Measurements from ENCODE around the gene EIF4E3.
A peak's percentile ranks its signal among the peaks of the same experiment; 100 is the strongest.

Gene EIF4E3

GRCh38 chr3:71725271-71725991 lies at the start of gene EIF4E3:
Gene EIF4E3, minus strand, starts transcription at chr3:71725402. Its CDS starts 35 bp downstream, at chr3:71725367.
- Mint-ChIP-seq H3K4me3 (peak within 1 kb of the TSS; percentile 74), H3K4me1 (peaks cover 33% of the 10 kb centered on the region), H3K9me3 (no peaks in the 10 kb centered on the region), H3K27ac (no peak within 1 kb of the TSS), H3K36me3 (no peaks in the 10 kb centered on the region), H3K27me3 (peaks cover 47% of the 10 kb centered on the region)
- peak; percentile 73 for ATAC-seq

DNA sequence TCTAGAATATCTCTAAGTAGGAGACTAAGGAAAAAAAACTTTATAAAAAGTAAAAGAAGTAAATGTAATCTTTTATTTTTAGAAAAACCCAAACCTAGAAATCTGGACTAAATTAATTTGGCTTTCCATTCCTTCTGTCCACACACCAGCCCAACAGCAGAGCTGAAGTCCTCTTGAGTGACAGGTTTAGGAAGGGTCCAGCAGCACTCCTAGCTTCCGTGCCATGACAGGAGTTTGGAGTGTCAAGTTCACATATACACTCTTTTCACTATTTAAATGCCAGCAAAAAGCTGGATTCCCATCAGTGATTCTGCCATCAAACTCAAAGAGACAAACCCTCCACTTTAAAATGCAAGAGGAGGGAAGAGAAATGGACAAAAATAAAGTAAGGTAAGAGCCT lies 46.7 kb upstream of the EIF4E3 start:
- H3K27ac Mint-ChIP-seq = no peak overlapping the region
- no peaks in the 10 kb centered on the region for H3K36me3 Mint-ChIP-seq
- no peaks in the 10 kb centered on the region for H3K9me3 Mint-ChIP-seq
- ATAC-seq = no peak
- no peaks in the 10 kb centered on the region for H3K4me1 Mint-ChIP-seq
- peaks cover 10% of the 10 kb centered on the region for H3K27me3 Mint-ChIP-seq
- no peak overlapping the region for H3K4me3 Mint-ChIP-seq

DNA sequence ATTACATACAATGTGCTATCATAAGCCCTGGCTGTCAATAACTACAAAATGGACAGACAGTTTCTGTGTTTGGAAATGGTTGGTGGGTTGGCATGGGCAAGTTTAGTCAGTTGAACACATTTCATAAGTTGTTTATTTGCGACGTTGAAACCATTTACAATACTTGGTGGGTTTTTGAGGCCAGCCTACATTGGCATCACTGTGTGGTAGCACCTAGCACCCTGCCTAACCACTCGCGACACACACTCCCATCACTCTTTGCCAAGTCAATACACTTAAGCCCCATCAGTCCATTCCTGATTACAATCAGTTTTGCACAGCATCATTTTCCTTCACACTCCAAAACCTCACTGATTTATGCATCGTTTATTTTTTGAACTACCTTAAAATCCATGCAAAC lies 45.9 kb upstream of the EIF4E3 start:
- Mint-ChIP-seq H3K36me3 (no peaks in the 10 kb centered on the region), H3K27ac (no peak overlapping the region), H3K27me3 (peaks cover 10% of the 10 kb centered on the region), H3K4me3 (no peak overlapping the region), H3K9me3 (no peaks in the 10 kb centered on the region), H3K4me1 (no peaks in the 10 kb centered on the region)
- no peak for ATAC-seq

DNA sequence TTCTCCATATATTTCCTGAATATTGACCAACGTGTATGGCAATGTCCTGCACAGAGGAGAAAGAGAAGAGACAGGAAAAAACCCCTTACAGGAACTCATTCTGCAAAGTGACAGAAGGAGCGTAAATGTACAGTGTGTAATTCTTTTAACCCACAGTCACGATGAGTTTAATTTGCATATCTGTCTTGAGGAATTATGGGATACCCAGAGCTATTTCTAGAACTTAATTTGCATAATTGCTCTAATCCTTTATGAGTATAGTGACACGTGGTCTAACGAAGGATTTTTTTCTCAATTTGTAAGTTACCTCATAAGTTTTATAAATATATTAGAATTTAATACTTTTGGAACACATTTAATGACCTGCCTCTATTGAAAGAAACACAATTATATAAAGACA lies 38.2 kb upstream of the EIF4E3 start:
- H3K4me1 Mint-ChIP-seq = no peaks in the 10 kb centered on the region
- no peak for ATAC-seq
- H3K27me3 Mint-ChIP-seq = peaks cover 45% of the 10 kb centered on the region
- no peak overlapping the region for H3K27ac Mint-ChIP-seq
- H3K36me3 Mint-ChIP-seq = no peaks in the 10 kb centered on the region
- no peaks in the 10 kb centered on the region for H3K9me3 Mint-ChIP-seq
- no peak overlapping the region for H3K4me3 Mint-ChIP-seq

GRCh38 chr3:71760140-71760539 lies 34.9 kb upstream of the EIF4E3 start:
- Mint-ChIP-seq H3K27me3 (peaks cover 78% of the 10 kb centered on the region), H3K4me3 (no peak overlapping the region), H3K9me3 (no peaks in the 10 kb centered on the region), H3K36me3 (no peaks in the 10 kb centered on the region), H3K27ac (no peak overlapping the region), H3K4me1 (no peaks in the 10 kb centered on the region)
- no peak for ATAC-seq

DNA sequence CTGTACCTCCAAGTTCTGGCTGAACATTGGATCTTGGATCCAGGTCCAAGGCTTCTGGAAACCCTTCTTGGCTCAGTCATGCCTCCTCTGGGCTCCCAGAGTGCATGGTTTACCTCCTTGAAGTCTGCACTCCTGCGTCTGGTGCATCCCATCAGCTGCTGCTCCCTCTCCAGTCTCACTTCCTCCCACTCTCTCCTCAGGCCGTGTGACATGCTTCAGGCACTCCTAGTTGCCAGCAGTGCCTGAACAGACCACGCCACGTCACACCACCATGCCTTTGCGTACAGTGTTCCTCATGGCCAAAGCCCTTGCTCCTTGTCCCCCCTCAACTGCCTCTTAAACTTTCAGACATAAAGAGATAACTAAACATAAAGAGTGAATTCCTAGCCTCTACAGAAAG lies 34.2 kb upstream of the EIF4E3 start:
- Mint-ChIP-seq H3K4me3 (no peak overlapping the region), H3K27me3 (peaks cover 83% of the 10 kb centered on the region), H3K36me3 (no peaks in the 10 kb centered on the region), H3K27ac (no peak overlapping the region), H3K4me1 (no peaks in the 10 kb centered on the region), H3K9me3 (no peaks in the 10 kb centered on the region)
- ATAC-seq = no peak

DNA sequence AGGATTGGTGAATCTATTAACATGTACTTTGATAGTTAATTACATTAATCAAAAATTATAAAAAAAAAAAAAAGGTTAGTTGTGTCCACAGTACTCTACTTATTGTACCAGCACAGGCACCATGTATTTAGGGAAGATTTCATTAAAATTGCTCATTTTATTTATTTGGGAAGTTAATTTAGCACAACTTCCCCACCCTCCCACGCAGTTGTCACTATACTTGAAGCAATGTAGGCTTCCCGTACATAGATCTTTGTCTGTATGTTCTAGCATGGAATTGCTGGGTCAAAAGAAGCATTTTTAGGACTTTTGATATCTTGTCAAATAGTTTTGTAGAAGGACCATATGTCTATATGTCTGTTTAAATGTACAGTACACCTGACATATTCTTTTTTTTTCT lies 32.9 kb upstream of the EIF4E3 start:
- Mint-ChIP-seq H3K27ac (no peak overlapping the region), H3K27me3 (peaks cover 76% of the 10 kb centered on the region), H3K36me3 (no peaks in the 10 kb centered on the region), H3K9me3 (no peaks in the 10 kb centered on the region), H3K4me1 (no peaks in the 10 kb centered on the region), H3K4me3 (no peak overlapping the region)
- ATAC-seq = no peak

DNA sequence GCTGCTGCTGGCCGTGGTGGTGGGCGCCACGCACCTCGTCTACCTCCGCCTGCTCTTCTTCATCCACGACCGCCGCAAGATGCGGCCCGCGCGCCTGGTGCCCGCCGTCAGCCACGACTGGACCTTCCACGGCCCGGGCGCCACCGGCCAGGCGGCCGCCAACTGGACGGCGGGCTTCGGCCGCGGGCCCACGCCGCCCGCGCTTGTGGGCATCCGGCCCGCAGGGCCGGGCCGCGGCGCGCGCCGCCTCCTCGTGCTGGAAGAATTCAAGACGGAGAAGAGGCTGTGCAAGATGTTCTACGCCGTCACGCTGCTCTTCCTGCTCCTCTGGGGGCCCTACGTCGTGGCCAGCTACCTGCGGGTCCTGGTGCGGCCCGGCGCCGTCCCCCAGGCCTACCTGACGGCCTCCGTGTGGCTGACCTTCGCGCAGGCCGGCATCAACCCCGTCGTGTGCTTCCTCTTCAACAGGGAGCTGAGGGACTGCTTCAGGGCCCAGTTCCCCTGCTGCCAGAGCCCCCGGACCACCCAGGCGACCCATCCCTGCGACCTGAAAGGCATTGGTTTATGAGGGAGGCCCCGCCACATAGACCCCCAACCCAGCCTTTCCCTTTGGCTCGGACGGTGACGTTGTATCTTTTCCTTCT lies 29.5 kb upstream of the EIF4E3 start:
- Mint-ChIP-seq H3K4me1 (no peaks in the 10 kb centered on the region), H3K27me3 (peaks cover 70% of the 10 kb centered on the region), H3K27ac (no peak overlapping the region)

GRCh38 chr3:71753701-71754609 lies 28.8 kb upstream of the EIF4E3 start, which contains the start of gene GPR27:
Gene GPR27, plus strand, starts transcription at chr3:71753855. Its CDS starts 195 bp downstream, at chr3:71754050.
- H3K4me3 Mint-ChIP-seq = peak within 1 kb of the TSS; percentile 53
- no peaks in the 10 kb centered on the region for H3K4me1 Mint-ChIP-seq
- H3K36me3 Mint-ChIP-seq = no peaks in the 10 kb centered on the region
- no peaks in the 10 kb centered on the region for H3K9me3 Mint-ChIP-seq
- peaks cover 64% of the 10 kb centered on the region for H3K27me3 Mint-ChIP-seq
- no peak for ATAC-seq
- H3K27ac Mint-ChIP-seq = no peak within 1 kb of the TSS

More for the DNA sequence above, 29.5 kb upstream of the EIF4E3 start:
- no peaks in the 10 kb centered on the region for H3K9me3 Mint-ChIP-seq
- H3K36me3 Mint-ChIP-seq = no peaks in the 10 kb centered on the region
- ATAC-seq = no peak
- H3K4me3 Mint-ChIP-seq = peak overlapping the region; percentile 35

GRCh38 chr3:71752831-71753700 lies 27.9 kb upstream of the EIF4E3 start:
- Mint-ChIP-seq H3K36me3 (no peaks in the 10 kb centered on the region), H3K27ac (no peak overlapping the region), H3K4me3 (no peak overlapping the region), H3K9me3 (no peaks in the 10 kb centered on the region), H3K4me1 (no peaks in the 10 kb centered on the region), H3K27me3 (peaks cover 64% of the 10 kb centered on the region)
- no peak for ATAC-seq

DNA sequence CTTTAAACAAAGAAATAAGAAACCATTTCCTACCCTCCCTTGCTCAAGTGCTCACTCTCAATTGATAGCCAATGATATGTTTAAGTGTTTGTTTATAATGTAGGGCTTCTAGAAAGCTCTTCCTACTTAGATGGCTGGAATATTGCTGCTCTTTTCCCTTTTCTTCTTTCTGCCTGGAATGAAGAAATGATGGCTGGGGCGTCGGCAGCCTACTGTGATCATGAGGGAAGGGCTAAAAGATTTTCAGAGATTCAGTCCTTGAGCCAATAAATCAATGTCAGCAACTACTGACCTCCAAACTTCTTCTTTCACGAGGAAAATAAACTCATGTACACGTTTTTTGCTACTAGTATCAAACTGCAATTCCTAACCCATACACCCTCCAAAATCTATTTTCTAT lies 26.4 kb upstream of the EIF4E3 start:
- Mint-ChIP-seq H3K4me3 (no peak overlapping the region), H3K4me1 (no peaks in the 10 kb centered on the region), H3K36me3 (no peaks in the 10 kb centered on the region), H3K9me3 (no peaks in the 10 kb centered on the region), H3K27me3 (peaks cover 55% of the 10 kb centered on the region), H3K27ac (no peak overlapping the region)
- ATAC-seq = no peak

- ATAC-seq = no peak
- Mint-ChIP-seq H3K36me3 (no peaks in the 10 kb centered on the region), H3K9me3 (peaks cover 22% of the 10 kb centered on the region), H3K4me1 (no peaks in the 10 kb centered on the region), H3K4me3 (no peak overlapping the region), H3K27ac (no peak overlapping the region), H3K27me3 (peaks cover 26% of the 10 kb centered on the region)
Observed at GRCh38 chr3:71744738-71745137, 19.5 kb upstream of the EIF4E3 start.

GRCh38 chr3:71742621-71743020 lies 17.4 kb upstream of the EIF4E3 start:
- peaks cover 32% of the 10 kb centered on the region for H3K27me3 Mint-ChIP-seq
- H3K4me3 Mint-ChIP-seq = no peak overlapping the region
- no peaks in the 10 kb centered on the region for H3K4me1 Mint-ChIP-seq
- H3K9me3 Mint-ChIP-seq = peaks cover 23% of the 10 kb centered on the region
- no peak overlapping the region for H3K27ac Mint-ChIP-seq
- no peak for ATAC-seq
- no peaks in the 10 kb centered on the region for H3K36me3 Mint-ChIP-seq

- H3K9me3 Mint-ChIP-seq = peaks cover 6% of the 10 kb centered on the region
- ATAC-seq = no peak
- no peak overlapping the region for H3K27ac Mint-ChIP-seq
- peaks cover 3% of the 10 kb centered on the region for H3K4me1 Mint-ChIP-seq
- no peak overlapping the region for H3K4me3 Mint-ChIP-seq
- no peaks in the 10 kb centered on the region for H3K36me3 Mint-ChIP-seq
- H3K27me3 Mint-ChIP-seq = peaks cover 63% of the 10 kb centered on the region
Observed at GRCh38 chr3:71734881-71735280, 9.7 kb upstream of the EIF4E3 start.

Measured in stimulated activated memory B cell treated with anti-CD40 and anti-IgM and Interleukin-4, amounts not matched to agents 10 μg/mL and 1 μg/mL and 100 μg/mL, for 72 hours (primary cell).